NCI-H1105 (cell line): ENCODE measurements around the gene KIF3C.
"Not testable (repeated sequence)": the region's sequence is repeated elsewhere in the genome, so short reads cannot be mapped to it uniquely, and the experiment has no call there.

Experiments used
- DNase-seq: peaks from one replicate; lab custom pipeline; 2025; lab: John Stamatoyannopoulos, UW

The KIF3C gene

DNA sequence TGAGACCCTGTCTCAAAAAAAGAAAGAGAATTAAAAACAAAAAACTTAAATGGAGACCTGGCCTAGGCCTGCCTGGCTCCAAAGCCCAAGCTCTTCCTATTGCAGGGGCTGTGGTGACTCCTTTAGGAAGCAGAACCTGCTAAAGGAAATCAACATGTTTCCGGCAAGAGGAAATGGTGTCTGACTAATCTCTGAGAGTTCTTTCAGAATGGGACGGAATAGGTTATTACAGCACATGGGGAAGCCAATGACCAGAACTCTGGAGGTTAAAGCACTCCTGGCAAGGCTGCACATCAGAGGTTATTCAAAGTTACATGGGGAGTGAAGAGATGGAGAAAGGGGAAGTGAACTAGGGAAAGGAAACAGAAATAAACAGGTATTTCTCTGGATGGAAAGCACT is 21.4 kb downstream of the KIF3C start:
- DNase-seq, result no peak

DNA sequence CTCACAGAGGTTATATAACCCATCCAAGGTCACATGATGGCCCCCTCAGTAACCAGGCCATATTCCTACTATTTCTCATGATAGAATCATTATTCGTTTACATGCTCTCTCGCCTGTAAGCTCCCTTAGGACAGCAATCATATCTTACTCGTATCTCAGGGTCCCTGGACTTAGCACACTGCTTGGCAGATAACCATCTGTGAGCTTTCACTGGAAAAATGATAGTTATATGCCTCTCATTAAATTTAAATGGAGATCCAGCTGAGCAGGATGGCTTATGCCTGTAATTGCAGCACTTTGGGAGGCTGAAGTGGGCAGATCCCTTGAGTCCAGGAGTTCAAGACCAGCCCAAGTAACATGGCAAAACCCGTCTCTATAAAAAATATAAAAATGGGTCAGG is 21.9 kb downstream of the KIF3C start:
- DNase-seq, result no peak

DNA sequence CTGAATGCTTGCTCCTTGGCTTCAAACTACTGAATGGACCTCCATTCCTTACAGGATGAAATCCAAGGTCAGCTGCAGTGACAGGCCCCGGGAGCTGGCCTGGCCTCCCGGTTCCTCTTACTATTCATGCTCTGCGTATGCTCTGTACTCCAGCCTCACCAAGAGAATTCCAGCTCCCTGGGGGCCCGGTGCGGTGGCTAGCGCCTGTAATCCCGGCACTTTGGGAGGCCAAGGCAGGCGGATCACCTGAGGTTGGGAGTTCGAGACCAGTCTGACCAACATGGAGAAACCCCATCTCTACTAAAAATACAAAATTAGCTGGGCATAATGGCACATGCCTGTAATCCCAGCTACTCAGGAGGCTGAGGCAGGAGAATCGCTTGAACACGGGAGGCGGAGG is 23.7 kb downstream of the KIF3C start:
- not testable (repeated sequence) for DNase-seq

DNA sequence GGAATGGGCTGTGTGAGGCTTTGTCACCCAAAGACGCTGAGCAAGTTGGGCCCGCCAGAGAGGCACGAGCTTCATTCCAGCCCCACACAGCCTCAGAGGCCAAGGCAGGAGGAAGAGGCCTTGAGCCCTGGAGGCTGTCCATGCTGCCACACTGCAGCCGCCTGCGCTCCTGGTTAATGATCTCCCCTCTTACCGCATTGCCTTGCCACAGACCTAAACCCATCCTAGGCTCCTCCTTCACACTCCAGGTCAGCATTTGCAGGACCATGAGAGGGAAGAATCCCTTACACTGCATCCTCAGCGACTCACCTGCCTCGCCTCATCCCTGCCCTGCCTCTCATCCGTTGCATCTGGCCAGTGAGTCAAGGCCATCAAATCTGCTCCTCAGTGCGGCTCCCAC is 24.6 kb downstream of the KIF3C start:
- DNase-seq, result no peak

DNA sequence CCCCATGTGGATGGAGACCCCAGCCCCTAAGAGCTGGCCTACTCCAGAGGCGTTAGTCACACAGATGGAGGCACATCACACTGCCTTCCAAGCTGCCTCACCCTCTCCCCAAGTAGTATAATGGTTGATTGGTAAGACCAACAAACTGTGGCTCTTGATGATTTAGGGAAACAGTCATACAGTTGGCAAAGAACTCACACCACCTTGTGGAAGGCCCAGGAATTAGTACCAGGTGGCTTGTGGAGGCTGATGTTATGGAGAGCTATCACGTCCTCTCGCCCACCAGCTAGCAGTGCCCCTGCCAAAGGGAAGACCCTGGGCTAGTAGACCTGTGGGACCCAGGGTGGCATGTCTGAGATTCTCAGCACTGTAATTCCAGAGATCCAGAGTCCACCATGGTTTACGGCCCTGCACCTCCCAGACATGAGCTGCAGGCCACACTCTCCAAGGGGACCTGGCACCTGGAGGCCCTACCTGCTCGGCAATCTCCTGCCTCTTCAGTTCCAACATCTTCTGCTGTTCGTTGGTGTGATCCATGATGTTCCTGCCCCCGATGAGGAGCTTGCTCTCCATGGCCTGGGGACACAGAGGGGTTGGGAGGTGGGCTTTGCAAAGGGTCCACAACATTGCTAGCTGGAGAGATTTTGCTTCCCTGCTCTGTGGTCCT is 26.3 kb downstream of the KIF3C start:
- DNase-seq, result no peak

GRCh38 chr2:25955036-25955435 is 27.3 kb downstream of the KIF3C start:
- DNase-seq, result no peak

DNA sequence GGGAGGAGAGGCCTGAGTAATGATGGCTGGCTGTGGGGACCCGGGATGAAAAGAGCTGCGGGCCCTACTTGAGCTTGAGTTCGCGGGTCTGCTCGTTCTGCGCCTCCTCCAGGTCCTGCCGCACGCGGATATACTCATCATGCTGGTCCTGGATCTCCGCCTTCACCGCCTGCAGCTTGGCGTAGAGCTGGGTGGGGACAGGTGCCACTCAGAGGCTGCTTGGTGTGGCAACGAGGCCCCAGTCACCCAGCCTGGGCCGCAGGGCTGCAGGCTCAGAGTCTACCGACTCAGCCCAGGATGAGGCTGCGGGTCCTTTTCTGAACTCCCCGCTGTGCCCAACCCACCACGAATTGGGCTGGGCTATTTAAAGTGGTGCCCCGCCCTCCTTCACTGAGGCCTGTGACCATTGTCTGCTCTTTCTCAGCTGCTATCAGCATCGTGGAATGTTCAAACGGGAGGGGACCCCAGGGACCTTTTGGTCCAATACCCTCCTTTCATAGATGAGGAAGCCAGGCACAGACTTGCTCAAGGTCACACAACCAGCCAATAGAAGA is 28.0 kb downstream of the KIF3C start:
- DNase-seq, result no peak

- DNase-seq, result peak; percentile 70
Measured at GRCh38 chr2:25951071-25951547, 31.2 kb downstream of the KIF3C start.

GRCh38 chr2:25948437-25948836 is 33.9 kb downstream of the KIF3C start:
- no peak for DNase-seq

- no peak for DNase-seq
Measured at GRCh38 chr2:25941042-25941441, 41.3 kb downstream of the KIF3C start.

- DNase-seq, result no peak
Measured at GRCh38 chr2:25939257-25939668, 43.0 kb downstream of the KIF3C start.

DNA sequence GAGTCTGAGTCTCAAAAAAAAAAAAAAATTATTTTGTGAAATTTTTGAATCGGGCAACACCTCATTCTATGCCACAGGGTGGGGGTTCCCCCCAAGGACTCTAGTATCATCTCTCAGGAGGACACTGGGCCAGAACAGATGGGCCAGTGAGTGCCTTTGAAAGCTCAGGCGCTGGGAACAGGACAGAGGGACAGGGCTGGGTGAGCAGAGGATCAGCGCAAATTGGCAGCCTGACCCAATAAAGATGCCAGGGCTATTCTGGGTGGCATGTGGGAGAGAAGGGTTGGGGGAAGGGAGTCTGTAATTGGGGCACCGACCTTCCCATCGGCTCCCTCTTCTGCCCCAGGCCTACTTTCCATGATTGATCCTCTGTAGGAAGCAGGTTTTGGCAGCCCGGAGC is 44.0 kb downstream of the KIF3C start:
- DNase-seq, result no peak

DNA sequence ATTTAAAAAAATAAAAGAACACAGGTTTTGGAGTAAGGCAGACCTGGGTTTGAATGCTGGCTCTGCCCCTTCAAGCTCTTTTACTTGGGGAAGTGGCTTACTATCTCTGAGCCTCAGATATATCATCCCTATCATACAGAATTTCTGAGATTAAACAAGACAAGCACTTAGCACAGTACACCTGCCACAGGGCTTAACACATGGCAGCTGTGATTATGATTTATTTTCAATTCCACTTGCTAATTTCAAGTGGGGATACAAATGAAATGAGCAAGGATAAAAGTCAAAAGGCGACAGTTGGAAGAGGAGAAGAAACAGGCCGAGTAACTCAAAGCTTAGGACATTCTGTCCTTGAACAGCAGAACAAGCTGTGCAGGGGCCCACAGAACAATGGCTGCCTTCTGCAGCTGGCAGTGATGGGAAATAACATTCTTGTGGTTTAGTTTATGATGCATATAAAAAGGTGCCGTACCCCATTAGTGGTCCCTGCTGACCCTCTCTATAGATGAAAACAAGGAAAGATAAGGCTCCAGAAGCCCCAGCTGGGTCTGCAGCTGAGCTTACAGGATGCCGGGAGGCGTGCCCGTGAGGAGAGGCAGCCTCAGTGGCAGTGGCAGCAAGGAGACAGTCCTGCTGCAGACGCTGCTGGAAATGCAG is 45.3 kb downstream of the KIF3C start:
- DNase-seq, result peak; percentile 11

- no peak for DNase-seq
Measured at GRCh38 chr2:25933622-25934021, 48.7 kb downstream of the KIF3C start.

- DNase-seq, result no peak
Measured at GRCh38 chr2:25929789-25930473, 52.4 kb downstream of the KIF3C start.

GRCh38 chr2:25928668-25929067 is 53.6 kb downstream of the KIF3C start:
- no peak for DNase-seq

GRCh38 chr2:25926984-25927756 is 55.1 kb downstream of the KIF3C start:
- no peak for DNase-seq

GRCh38 chr2:25922501-25922900 is 59.8 kb downstream of the KIF3C start:
- no peak for DNase-seq

DNA sequence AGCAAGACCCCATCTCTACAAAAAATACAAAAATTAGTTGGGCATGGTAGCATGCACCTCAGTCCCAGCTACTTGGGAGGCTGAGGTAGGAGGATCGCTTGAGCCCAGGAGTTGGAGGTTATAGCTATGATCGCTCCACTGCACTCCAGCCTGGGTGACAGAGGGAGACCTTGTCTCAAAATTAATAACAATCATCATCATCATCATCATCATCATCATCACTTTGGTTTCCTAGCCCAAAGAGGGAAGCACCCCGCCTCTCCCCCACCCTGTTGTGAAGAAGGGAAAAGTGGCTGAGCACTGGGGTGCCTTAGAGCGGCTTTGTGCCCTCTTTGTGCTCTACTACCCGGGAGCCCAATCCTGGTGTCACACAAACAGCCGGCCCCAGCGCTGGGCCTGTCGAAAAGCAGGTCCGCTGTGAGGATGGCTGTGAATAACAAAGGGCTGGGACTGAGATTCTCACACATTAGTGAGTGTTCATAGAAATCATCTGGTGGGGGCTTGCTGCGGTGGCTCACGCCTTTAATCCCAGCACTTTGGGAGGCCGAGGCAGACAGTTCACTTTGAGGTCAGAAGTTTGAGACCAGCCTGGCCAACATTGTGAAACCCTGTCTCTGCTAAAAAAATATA is 61.4 kb downstream of the KIF3C start:
- DNase-seq, result no peak

- DNase-seq, result no peak
Measured at GRCh38 chr2:25920336-25920735, 62.0 kb downstream of the KIF3C start.

- DNase-seq, result no peak
Measured at GRCh38 chr2:25917832-25918231, 64.5 kb downstream of the KIF3C start.

DNA sequence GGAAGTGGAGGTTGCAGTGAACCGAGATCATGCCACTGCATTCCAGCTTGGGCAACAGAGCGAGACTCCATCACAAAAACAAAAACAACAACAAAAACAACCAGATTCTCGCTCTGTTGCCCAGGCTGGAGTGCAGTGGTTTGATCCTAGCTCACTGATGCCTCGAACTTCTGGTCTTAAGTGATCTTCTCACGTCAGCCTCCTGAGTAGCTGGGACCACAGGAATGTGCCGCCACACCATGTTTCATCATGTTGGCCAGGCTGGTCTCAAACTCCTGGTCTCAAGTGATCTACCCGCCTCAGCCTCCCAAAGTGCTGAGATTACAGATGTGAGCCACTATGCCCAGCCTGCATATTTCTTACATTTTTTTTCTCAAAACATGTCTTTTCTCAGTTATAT is 64.9 kb downstream of the KIF3C start:
- not testable (repeated sequence) for DNase-seq
